H9 (cell line): ENCODE results near the gene FAM227A. TPM values are rescaled to one million over a fixed set of nuclear protein-coding genes. Genes with fewer than 3 reads are reported as not detected.
"Not testable (repeated sequence)": the region's sequence is repeated elsewhere in the genome, so short reads cannot be mapped to it uniquely, and the experiment has no call there.

Source experiments
- DNase-seq: peaks from one replicate; pipeline ENCODE4 v3.0.0-alpha.2; 2017
- H2AFZ ChIP-seq: one replicate; pipeline ENCODE4 v1.6.1; 2013; ENCODE audit warnings: mild to moderate bottlenecking, low read length, control low read depth, moderate library complexity
- H2AK5ac ChIP-seq: 2 replicates; pipeline ENCODE4 v1.6.1; 2013; ENCODE audit warnings: low read length, control low read depth, mixed read lengths; ENCODE audit not compliant: insufficient read length
- H2BK120ac ChIP-seq: one replicate; pipeline ENCODE4 v1.6.1; 2013; ENCODE audit warnings: low read depth, mild to moderate bottlenecking, low read length, control low read depth, inconsistent platforms; ENCODE audit not compliant: poor library complexity, severe bottlenecking
- H2BK12ac ChIP-seq: 2 replicates; pipeline ENCODE4 v1.6.1; 2013; ENCODE audit warnings: low read length, control low read depth, mixed read lengths, low read depth; ENCODE audit not compliant: insufficient read length
- H2BK15ac ChIP-seq: 2 replicates; pipeline ENCODE4 v1.6.1; 2013; ENCODE audit warnings: low read depth, low read length, control low read depth
- H2BK20ac ChIP-seq: one replicate; pipeline ENCODE4 v1.6.1; 2013; ENCODE audit warnings: low read depth, mild to moderate bottlenecking, low read length, control low read depth, inconsistent platforms; ENCODE audit not compliant: poor library complexity, severe bottlenecking
- H2BK5ac ChIP-seq: 2 replicates; pipeline ENCODE4 v1.6.1; 2013; ENCODE audit warnings: low read length, control low read depth, mixed read lengths; ENCODE audit not compliant: insufficient read length
- H3K14ac ChIP-seq: 2 replicates; pipeline ENCODE4 v1.6.1; 2013; ENCODE audit warnings: low read length, control low read depth; ENCODE audit not compliant: insufficient read depth
- H3K18ac ChIP-seq: 2 replicates; pipeline ENCODE4 v1.6.1; 2013; ENCODE audit warnings: low read depth, mild to moderate bottlenecking, mixed read lengths, low read length, control low read depth; ENCODE audit not compliant: insufficient read length
- H3K23ac ChIP-seq: 2 replicates; pipeline ENCODE4 v1.6.1; 2013; ENCODE audit warnings: low read length, control low read depth, mixed read lengths, low read depth; ENCODE audit not compliant: insufficient read length
- H3K23me2 ChIP-seq: 2 replicates; pipeline ENCODE4 v1.6.1; 2013; ENCODE audit warnings: low read depth, mild to moderate bottlenecking, mixed read lengths, low read length, control low read depth; ENCODE audit not compliant: insufficient read length, poor library complexity, severe bottlenecking
- H3K27ac ChIP-seq: 2 replicates; pipeline ENCODE4 v1.5.1; 2013; ENCODE audit warnings: low read length, control low read depth, mixed read lengths, low read depth; ENCODE audit not compliant: insufficient read length
- H3K27me3 ChIP-seq: 2 replicates; pipeline ENCODE4 v1.6.1; 2013; ENCODE audit warnings: low read length, control low read depth, inconsistent platforms; ENCODE audit not compliant: insufficient read depth
- H3K4ac ChIP-seq: 2 replicates; pipeline ENCODE4 v1.6.1; 2013; ENCODE audit warnings: low read depth, mild to moderate bottlenecking, control low read depth, inconsistent platforms, low read length, moderate library complexity
- H3K4me1 ChIP-seq: 2 replicates; pipeline ENCODE4 v1.6.1; 2013; ENCODE audit warnings: low read length, control low read depth, inconsistent platforms; ENCODE audit not compliant: insufficient read depth
- H3K4me2 ChIP-seq: 2 replicates; pipeline ENCODE4 v1.6.1; 2013; ENCODE audit warnings: low read length, control low read depth, mixed read lengths; ENCODE audit not compliant: insufficient read length, insufficient read depth
- H3K56ac ChIP-seq: 2 replicates; pipeline ENCODE4 v1.6.1; 2013; ENCODE audit warnings: low read depth, mild to moderate bottlenecking, mixed read lengths, low read length, control low read depth; ENCODE audit not compliant: insufficient read length
- H3K79me1 ChIP-seq: 2 replicates; pipeline ENCODE4 v1.6.1; 2013; ENCODE audit warnings: low read depth, mild to moderate bottlenecking, moderate library complexity, low read length, control low read depth, inconsistent platforms; ENCODE audit not compliant: insufficient read depth, poor library complexity, severe bottlenecking
- H3K79me2 ChIP-seq: 2 replicates; pipeline ENCODE4 v1.6.1; 2013; ENCODE audit warnings: low read length, control low read depth, inconsistent platforms; ENCODE audit not compliant: insufficient read depth
- H3K9ac ChIP-seq: 2 replicates; pipeline ENCODE4 v1.6.1; 2013; ENCODE audit warnings: low read length, control low read depth, mixed read lengths; ENCODE audit not compliant: insufficient read length; ENCODE audit errors: extremely low read depth
- H3K9me3 ChIP-seq: one replicate; pipeline ENCODE4 v1.6.1; 2013; ENCODE audit warnings: low read depth, low read length, inconsistent platforms; ENCODE audit not compliant: control insufficient read depth
- H3T11ph ChIP-seq: one replicate; pipeline ENCODE4 v1.6.1; 2013; ENCODE audit warnings: mild to moderate bottlenecking, low read length, control low read depth, inconsistent platforms
- H4K20me1 ChIP-seq: one replicate; pipeline ENCODE4 v1.6.1; 2013; ENCODE audit not compliant: control insufficient read depth, insufficient read length, insufficient read depth
- H4K5ac ChIP-seq: 2 replicates; pipeline ENCODE4 v1.6.1; 2013; ENCODE audit warnings: low read depth, mild to moderate bottlenecking, mixed read lengths, low read length, control low read depth; ENCODE audit not compliant: insufficient read length
- H4K8ac ChIP-seq: replicated peaks from 2 replicates; pipeline ENCODE4 v1.6.1; 2013; ENCODE audit warnings: low read length, control low read depth, mixed read lengths, low read depth; ENCODE audit not compliant: insufficient read length
- H4K91ac ChIP-seq: 2 replicates; pipeline ENCODE4 v1.6.1; 2013; ENCODE audit warnings: low read depth, mild to moderate bottlenecking, moderate library complexity, mixed read lengths, low read length, control low read depth; ENCODE audit not compliant: insufficient read length
- H3K27ac Mint-ChIP-seq, 3 experiments: 2 replicates in 2 of 3; 3 replicates in 1 of 3; pipeline ENCODE4 v1.8.0; 2020 to 2021; ENCODE audit warnings: mixed read lengths in 3 of 3, mild to moderate bottlenecking in 1 of 3, moderate library complexity in 1 of 3
- H3K27me3 Mint-ChIP-seq: 2 replicates; pipeline ENCODE4 v1.8.0; 2021; ENCODE audit warnings: low read depth, mild to moderate bottlenecking, moderate library complexity, mixed read lengths
- H3K36me3 Mint-ChIP-seq, 3 experiments: 2 replicates in 2 of 3; 3 replicates in 1 of 3; pipeline ENCODE4 v1.8.0; 2020 to 2021; ENCODE audit warnings: low read depth in 3 of 3, mixed read lengths in 3 of 3; ENCODE audit not compliant: insufficient read depth in 1 of 3
- H3K4me1 Mint-ChIP-seq, 2 experiments: 2 replicates each; pipeline ENCODE4 v1.8.0; 2020; ENCODE audit warnings: mixed read lengths in 2 of 2
- H3K4me3 Mint-ChIP-seq, 2 experiments: 2 replicates in 1 of 2; 3 replicates in 1 of 2; pipeline ENCODE4 v1.8.0; 2020 to 2021; ENCODE audit warnings: mild to moderate bottlenecking in 2 of 2, mixed read lengths in 2 of 2, moderate library complexity in 1 of 2
- H3K9me3 Mint-ChIP-seq, 2 experiments: 2 replicates in 1 of 2; 3 replicates in 1 of 2; pipeline ENCODE4 v1.8.0; 2020; ENCODE audit warnings: mild to moderate bottlenecking in 2 of 2, mixed read lengths in 2 of 2, moderate library complexity in 1 of 2
- CTCF ChIP-seq: fragments of 200-600 bp; sonication (generic); conservative IDR thresholded peaks from 3 replicates; pipeline ENCODE4 v1.8.0; 2021; ENCODE audit warnings: antibody characterized with exemption, mild to moderate bottlenecking
- WGBS: extraction: QIAGEN DNeasy Blood & Tissue Kit; methylation state at CpG from one replicate; pipeline ENCODE4 v1.1.7; 2013; ENCODE audit warnings: missing lambda C conversion rate, low lambda C conversion rate, mixed read lengths; ENCODE audit not compliant: insufficient read length; ENCODE audit errors: extremely low coverage; 5-methylcytosine and 5-hydroxymethylcytosine counted together
- total RNA-seq: library from RNA; stranded (reverse); gene quantifications from 2 replicates; pipeline ENCODE4 v1.2.1, GENCODE V29; 2021

The FAM227A gene
- total RNA-seq, 1 experiment from 2014 or later, result 3.6 TPM

- no CpG with 5 or more reads among the region's 6 CpGs for WGBS
These were observed 10.8 kb downstream of the FAM227A start for GRCh38 chr22:38645430-38645829.

GRCh38 chr22:38644245-38644644, 11.9 kb downstream of the FAM227A start:
- H3K18ac ChIP-seq, DNase-seq, H3K27ac ChIP-seq, H3K4ac ChIP-seq, H3K9me3 Mint-ChIP-seq, H3K4me2 ChIP-seq, H2BK20ac ChIP-seq, H3K27me3 Mint-ChIP-seq, H3K27ac Mint-ChIP-seq, H4K5ac ChIP-seq, H4K8ac ChIP-seq, H3K9me3 ChIP-seq, H2BK5ac ChIP-seq, H3K9ac ChIP-seq, H3K23me2 ChIP-seq, H2AK5ac ChIP-seq, H3K4me1 Mint-ChIP-seq, H3K4me1 ChIP-seq, H3K56ac ChIP-seq, H2BK15ac ChIP-seq, H3K4me3 Mint-ChIP-seq, H2BK12ac ChIP-seq, H3T11ph ChIP-seq, H4K20me1 ChIP-seq, H3K23ac ChIP-seq, H3K79me1 ChIP-seq, H3K14ac ChIP-seq, H3K79me2 ChIP-seq, H4K91ac ChIP-seq, H2AFZ ChIP-seq, H2BK120ac ChIP-seq, H3K27me3 ChIP-seq: not testable (repeated sequence)
- peaks cover 2 to 34% (median 16%) of the 10 kb centered on the region in 3 experiments; a peak in 5 of 7 replicates for H3K36me3 Mint-ChIP-seq
- no CpG with 5 or more reads among the region's 5 CpGs for WGBS

More at GRCh38 chr22:38645430-38645829, 10.8 kb downstream of the FAM227A start:
- H3K4me1 Mint-ChIP-seq, result no peaks in the 10 kb centered on the region
- no peaks in the 10 kb centered on the region for H3K27me3 Mint-ChIP-seq
- no peaks in the 10 kb centered on the region for H3K79me1 ChIP-seq
- H4K20me1 ChIP-seq, result no peaks in the 10 kb centered on the region
- no peak overlapping the region for H4K8ac ChIP-seq
- no peak overlapping the region for H3K56ac ChIP-seq
- no peak overlapping the region for H2BK120ac ChIP-seq
- H3K9me3 ChIP-seq, result no peaks in the 10 kb centered on the region
- H2BK20ac ChIP-seq, result no peak overlapping the region
- H3K23ac ChIP-seq, result no peak overlapping the region
- no peaks in the 10 kb centered on the region for H3K23me2 ChIP-seq
- no peak overlapping the region for H3K18ac ChIP-seq
- no peaks in the 10 kb centered on the region for H3K27me3 ChIP-seq
- H2BK15ac ChIP-seq, result no peak overlapping the region
- H2BK12ac ChIP-seq, result no peak overlapping the region
- H3K9ac ChIP-seq, result no peak overlapping the region
- no peaks in the 10 kb centered on the region for H3K79me2 ChIP-seq
- no peak overlapping the region for H3K27ac ChIP-seq
- no peaks in the 10 kb centered on the region for H3K4me1 ChIP-seq
- no peak overlapping the region for H3K14ac ChIP-seq
- H3K4me3 Mint-ChIP-seq, result no peak overlapping the region
- no peak overlapping the region for H3K4ac ChIP-seq
- H2AK5ac ChIP-seq, result no peak overlapping the region
- no peak overlapping the region for H3K4me2 ChIP-seq
- no peak for DNase-seq
- TF ChIP-seq CTCF, result no peak
- no peak overlapping the region for H4K91ac ChIP-seq
- H3K36me3 Mint-ChIP-seq, result peaks cover 2 to 36% (median 16%) of the 10 kb centered on the region in 3 experiments; a peak in 5 of 7 replicates
- no peak overlapping the region for H2AFZ ChIP-seq
- no peak overlapping the region for H3T11ph ChIP-seq
- H2BK5ac ChIP-seq, result no peak overlapping the region
- H4K5ac ChIP-seq, result no peak overlapping the region
- H3K9me3 Mint-ChIP-seq, result no peaks in the 10 kb centered on the region
- 0 out of 7 replicates have a peak overlapping the region, but pooled peaks of 1 of the 3 experiments have one; percentile 14 for H3K27ac Mint-ChIP-seq
